ENCODE results near the gene SNX9.

SNX9 gene

GRCh38 chr6:157804448-157805327, 18.4 kb upstream of the SNX9 start:
- TF ChIP-seq, protein P1, sequence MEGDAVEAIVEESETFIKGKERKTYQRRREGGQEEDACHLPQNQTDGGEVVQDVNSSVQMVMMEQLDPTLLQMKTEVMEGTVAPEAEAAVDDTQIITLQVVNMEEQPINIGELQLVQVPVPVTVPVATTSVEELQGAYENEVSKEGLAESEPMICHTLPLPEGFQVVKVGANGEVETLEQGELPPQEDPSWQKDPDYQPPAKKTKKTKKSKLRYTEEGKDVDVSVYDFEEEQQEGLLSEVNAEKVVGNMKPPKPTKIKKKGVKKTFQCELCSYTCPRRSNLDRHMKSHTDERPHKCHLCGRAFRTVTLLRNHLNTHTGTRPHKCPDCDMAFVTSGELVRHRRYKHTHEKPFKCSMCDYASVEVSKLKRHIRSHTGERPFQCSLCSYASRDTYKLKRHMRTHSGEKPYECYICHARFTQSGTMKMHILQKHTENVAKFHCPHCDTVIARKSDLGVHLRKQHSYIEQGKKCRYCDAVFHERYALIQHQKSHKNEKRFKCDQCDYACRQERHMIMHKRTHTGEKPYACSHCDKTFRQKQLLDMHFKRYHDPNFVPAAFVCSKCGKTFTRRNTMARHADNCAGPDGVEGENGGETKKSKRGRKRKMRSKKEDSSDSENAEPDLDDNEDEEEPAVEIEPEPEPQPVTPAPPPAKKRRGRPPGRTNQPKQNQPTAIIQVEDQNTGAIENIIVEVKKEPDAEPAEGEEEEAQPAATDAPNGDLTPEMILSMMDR (conservative IDR thresholded peaks at IDR 0.05): no peak
- no peak overlapping the region for H3K27ac ChIP-seq

GRCh38 chr6:157806131-157806855, 16.8 kb upstream of the SNX9 start:
- TF ChIP-seq, protein P1 (conservative IDR thresholded peaks at IDR 0.05): no peak
- no peak for TF ChIP-seq ZFX (IDR thresholded peaks at IDR 0.05)
- no peak overlapping the region for H3K27ac ChIP-seq

GRCh38 chr6:157806856-157807215, 16.2 kb upstream of the SNX9 start:
- no peak for TF ChIP-seq ZFX (IDR thresholded peaks at IDR 0.05)
- TF ChIP-seq, protein P1 (conservative IDR thresholded peaks at IDR 0.05): no peak
- H3K27ac ChIP-seq: no peak overlapping the region

- no peak for TF ChIP-seq ZFX (IDR thresholded peaks at IDR 0.05)
- TF ChIP-seq, protein P1 (conservative IDR thresholded peaks at IDR 0.05): no peak
- no peak overlapping the region for H3K27ac ChIP-seq
Observed at GRCh38 chr6:157808405-157808950, 14.6 kb upstream of the SNX9 start.

GRCh38 chr6:157809613-157810012, 13.4 kb upstream of the SNX9 start:
- H3K27ac ChIP-seq: no peak overlapping the region
- no peak for TF ChIP-seq ZFX (IDR thresholded peaks at IDR 0.05)
- TF ChIP-seq, protein P1 (conservative IDR thresholded peaks at IDR 0.05): no peak

- no peak overlapping the region for H3K27ac ChIP-seq
- no peak for TF ChIP-seq ZFX (IDR thresholded peaks at IDR 0.05)
- TF ChIP-seq, protein P1 (conservative IDR thresholded peaks at IDR 0.05): no peak
Observed at GRCh38 chr6:157811137-157811475, 11.9 kb upstream of the SNX9 start.
